HepG2 (cell line): ENCODE measurements around the gene C19orf73. TPM values are rescaled to one million over a fixed set of nuclear protein-coding genes. Genes with fewer than 3 reads are reported as not detected.

Source experiments
- ARID2 ChIP-seq: sonication (generic); formaldehyde crosslinking; IDR thresholded peaks from 2 replicates; pipeline ENCODE4 v1.8.1; 2022; ENCODE audit warnings: mild to moderate bottlenecking, missing genetic modification reagents, borderline replicate concordance
- ETV6 ChIP-seq: sonication (generic); formaldehyde crosslinking; conservative IDR thresholded peaks from 2 replicates; pipeline ENCODE4 v1.4.0; 2020; ENCODE audit warnings: missing genetic modification reagents
- HES4 ChIP-seq: sonication (generic); formaldehyde crosslinking; IDR thresholded peaks from 2 replicates; pipeline ENCODE4 v1.9.0; 2021; ENCODE audit warnings: mild to moderate bottlenecking, missing genetic modification reagents, borderline replicate concordance
- HMGXB4 ChIP-seq, 2 experiments: sonication (generic) in 1 of 2; formaldehyde crosslinking in 1 of 2; IDR thresholded peaks; 2 replicates each; pipeline versions ENCODE4 v1.4.0 to v1.6.1; 2018 to 2020; ENCODE audit warnings: missing genetic modification reagents in 2 of 2, borderline replicate concordance in 1 of 2, low read depth in 1 of 2, mild to moderate bottlenecking in 1 of 2, missing biosample characterization in 1 of 2
- HNRNPLL ChIP-seq: fragments of 200-400 bp; formaldehyde crosslinking; IDR thresholded peaks from 2 replicates; pipeline ENCODE4 v1.6.1; 2017; ENCODE audit warnings: mild to moderate bottlenecking, low read depth, low read length; ENCODE audit not compliant: poor library complexity, severe bottlenecking
- IKZF4 ChIP-seq: sonication (generic); formaldehyde crosslinking; IDR thresholded peaks from 2 replicates; pipeline ENCODE4 v1.5.1; 2020; ENCODE audit warnings: borderline replicate concordance, mild to moderate bottlenecking, low read depth, missing genetic modification reagents; ENCODE audit errors: not compliant biosample characterization
- MAF1 ChIP-seq: sonication (generic); formaldehyde crosslinking; IDR thresholded peaks from 2 replicates; pipeline ENCODE4 v1.5.0; 2020; ENCODE audit warnings: missing genetic modification reagents, borderline replicate concordance
- RNF2 ChIP-seq: fragments of 450-650 bp; conservative IDR thresholded peaks from 2 replicates; pipeline ENCODE4 v1.6.1; 2016; ENCODE audit warnings: low read depth
- TP53 ChIP-seq: sonication (generic); formaldehyde crosslinking; conservative IDR thresholded peaks from 2 replicates; pipeline ENCODE4 v1.4.0; 2020; ENCODE audit warnings: missing genetic modification reagents
- UBTF ChIP-seq: sonication (generic); formaldehyde crosslinking; IDR thresholded peaks from 2 replicates; pipeline ENCODE4 v1.4.0; 2020; ENCODE audit warnings: mild to moderate bottlenecking, missing genetic modification reagents
- ZBTB39 ChIP-seq: sonication (generic); formaldehyde crosslinking; IDR thresholded peaks from 2 replicates; pipeline ENCODE4 v1.5.0; 2020; ENCODE audit warnings: missing genetic modification reagents
- ZNF20 ChIP-seq: sonication (generic); formaldehyde crosslinking; IDR thresholded peaks from 2 replicates; pipeline ENCODE4 v1.4.0; 2020; ENCODE audit warnings: mild to moderate bottlenecking, moderate library complexity, missing genetic modification reagents
- ZNF556 ChIP-seq: sonication (generic); formaldehyde crosslinking; IDR thresholded peaks from 2 replicates; pipeline ENCODE4 v1.4.0; 2020; ENCODE audit warnings: mild to moderate bottlenecking, missing genetic modification reagents, borderline replicate concordance
- ZNF572 ChIP-seq: sonication (generic); formaldehyde crosslinking; IDR thresholded peaks from 2 replicates; pipeline ENCODE4 v1.5.1; 2020; ENCODE audit warnings: mild to moderate bottlenecking, missing genetic modification reagents
- ZNF710 ChIP-seq: sonication (generic); formaldehyde crosslinking; IDR thresholded peaks from 2 replicates; pipeline ENCODE4 v1.5.0; 2020; ENCODE audit warnings: mild to moderate bottlenecking, missing genetic modification reagents, borderline replicate concordance
- ZNF749 ChIP-seq: sonication (generic); formaldehyde crosslinking; IDR thresholded peaks from 2 replicates; pipeline ENCODE4 v1.8.0; 2022; ENCODE audit warnings: mild to moderate bottlenecking, missing genetic modification reagents, moderate library complexity, borderline replicate concordance
- polyA plus RNA-seq, 8 experiments: library from polyadenylated mRNA; depleted of rRNA in 3 of 8; stranded (reverse) in 7 of 8; unstranded in 1 of 8; fragments of >200 nt; fragmentation: Illumina TruSeq in 4 of 8; extraction: Trizol in 4 of 8; gene quantifications; 2 replicates each; pipeline versions ENCODE4 v1.2.1 to v1.2.3, GENCODE V29; 2011 to 2016; ENCODE audit warnings: low read depth in 4 of 8, missing spikeins in 1 of 8, mixed read lengths in 1 of 8; ENCODE audit not compliant: insufficient read depth in 1 of 8
- total RNA-seq, 5 experiments: library from RNA; depleted of rRNA; stranded (reverse); fragments of >200 nt; fragmentation: Illumina TruSeq; extraction: Trizol; gene quantifications; 2 replicates each; pipeline ENCODE4 v1.2.3, GENCODE V29; 2016; ENCODE audit warnings: low read depth in 1 of 5

The C19orf73 gene
- total and polyA plus RNA-seq, 2 of the 13 experiments (the other 11 are each of a cell fraction or from before 2014, with no cell fraction given): 1.4 to 1.5 TPM

GRCh38 chr19:49085020-49085867 lies 33.7 kb downstream of the C19orf73 start, which contains the start of gene SNRNP70 (continued):
- TF ChIP-seq IKZF4 (CRISPR knock-in tag): peak; percentile 30
- TF ChIP-seq MAF1 (CRISPR knock-in tag): peak; percentile 62; the same call in 1 of the 2 replicates
- TF ChIP-seq HNRNPLL: peak; percentile 84
- TF ChIP-seq ZNF556: peak; percentile 50; the same call in 1 of the 2 replicates
- TF ChIP-seq UBTF (CRISPR knock-in tag): peak; percentile 76
- TF ChIP-seq ARID2: no peak
- peak; percentile 70; the same call in 1 of the 2 replicates for TF ChIP-seq ETV6 (CRISPR knock-in tag)
- 0 out of 2 replicates have a peak, but pooled peaks have one; percentile 41 for TF ChIP-seq ZNF749 (CRISPR knock-in tag)
- TF ChIP-seq ZNF20 (CRISPR knock-in tag): no peak
- TF ChIP-seq ZBTB39 (CRISPR knock-in tag): no peak
- peak; percentile 90 to 91 for TF ChIP-seq HMGXB4 (CRISPR knock-in tag; IDR thresholded peaks at IDR 0.05; ENCODE audit: borderline replicate concordance in 1 of 2, low read depth in 1 of 2)
- TF ChIP-seq TP53 (CRISPR knock-in tag): 0 out of 2 replicates have a peak, but pooled peaks have one; percentile 61
- TF ChIP-seq RNF2: peak; percentile 75; the same call in 1 of the 2 replicates
- peak; percentile 45; the same call in 1 of the 2 replicates for TF ChIP-seq ZNF710 (CRISPR knock-in tag)
- TF ChIP-seq HES4 (CRISPR knock-in tag): peak; percentile 96
- TF ChIP-seq ZNF572 (CRISPR knock-in tag): no peak
